Measurements from ENCODE around the gene PKP4.

GRCh38 chr2:158645299-158645698, 188.5 kb downstream of the PKP4 start:
- TF ChIP-seq CTCF (conservative IDR thresholded peaks at IDR 0.05; ENCODE audit: low read length) (no peak), EZH2phosphoT487 (IDR thresholded peaks at IDR 0.05; ENCODE audit: borderline replicate concordance, low read depth, low read length) (no peak)

Data from OCI-LY7 (cell line).